WTC11 (cell line): Measurements from ENCODE around the gene PCDHGC4. TPM values are rescaled to one million over a fixed set of nuclear protein-coding genes. Genes with fewer than 3 reads are reported as not detected.

Experiments used
- ATAC-seq: fragments of 200-7000 bp; cut with Tn5 transposase; 2 replicates; pipeline ENCODE4 v1.10.0; 2021; ENCODE audit warnings: mild to moderate bottlenecking, moderate library complexity
- CTCF ChIA-PET: fragments of 300-600 bp; sonication (Branson Sonifier 250); formaldehyde crosslinking; loops from one replicate; lab custom pipeline; 2021; ENCODE audit warnings: antibody characterized with exemption; lab: Charles Lee
- POLR2A ChIA-PET: fragments of 350-600 bp; sonication (Branson Sonifier 250); formaldehyde crosslinking; loops from one replicate; lab custom pipeline; 2021; ENCODE audit warnings: antibody characterized with exemption; lab: Charles Lee
- DNase-seq: peaks from one replicate; pipeline ENCODE4 v3.0.0; 2021; ENCODE audit warnings: low spot score
- H3K27ac Mint-ChIP-seq: 2 replicates; pipeline ENCODE4 v1.8.0; 2021; ENCODE audit warnings: mixed read lengths
- H3K27me3 Mint-ChIP-seq: 2 replicates; pipeline ENCODE4 v1.8.0; 2021; ENCODE audit warnings: low read depth, mild to moderate bottlenecking, moderate library complexity, mixed read lengths
- H3K36me3 Mint-ChIP-seq: 2 replicates; pipeline ENCODE4 v1.8.0; 2021; ENCODE audit warnings: mixed read lengths
- H3K4me1 Mint-ChIP-seq: 2 replicates; pipeline ENCODE4 v1.8.0; 2022; ENCODE audit warnings: mixed read lengths
- H3K4me3 Mint-ChIP-seq: 2 replicates; pipeline ENCODE4 v1.8.0; 2021; ENCODE audit warnings: mild to moderate bottlenecking, moderate library complexity, mixed read lengths
- H3K9me3 Mint-ChIP-seq: 2 replicates; pipeline ENCODE4 v1.8.0; 2021; ENCODE audit warnings: mixed read lengths
- ATF6 ChIP-seq: sonication (generic); formaldehyde crosslinking; IDR thresholded peaks from 2 replicates; pipeline ENCODE4 v1.8.1; 2023; ENCODE audit warnings: mild to moderate bottlenecking, missing genetic modification reagents
- FOXP4 ChIP-seq: sonication (generic); formaldehyde crosslinking; IDR thresholded peaks from 2 replicates; pipeline ENCODE4 v1.8.0; 2022; ENCODE audit warnings: mild to moderate bottlenecking, missing genetic modification reagents
- GTF2I ChIP-seq: fragments of 250-450 bp; sonication (Bioruptor Pico); conservative IDR thresholded peaks from 2 replicates; pipeline ENCODE4 v1.4.0; 2021; ENCODE audit warnings: mild to moderate bottlenecking
- MYBL2 ChIP-seq: sonication (generic); formaldehyde crosslinking; IDR thresholded peaks from 2 replicates; pipeline ENCODE4 v1.8.1; 2023; ENCODE audit warnings: mild to moderate bottlenecking, moderate library complexity, missing genetic modification reagents
- ZBTB21 ChIP-seq: sonication (generic); formaldehyde crosslinking; IDR thresholded peaks from 2 replicates; pipeline ENCODE4 v1.8.1; 2023; ENCODE audit warnings: mild to moderate bottlenecking, missing genetic modification reagents, borderline replicate concordance
- ZBTB43 ChIP-seq: sonication (generic); formaldehyde crosslinking; IDR thresholded peaks from 2 replicates; pipeline ENCODE4 v1.8.1; 2023; ENCODE audit warnings: mild to moderate bottlenecking, missing genetic modification reagents
- ZNF121 ChIP-seq: sonication (generic); formaldehyde crosslinking; IDR thresholded peaks from 2 replicates; pipeline ENCODE4 v1.8.0; 2023; ENCODE audit warnings: missing genetic modification reagents
- ZNF138 ChIP-seq: sonication (generic); formaldehyde crosslinking; conservative IDR thresholded peaks from 2 replicates; pipeline ENCODE4 v1.8.1; 2022; ENCODE audit warnings: mild to moderate bottlenecking, moderate library complexity, missing genetic modification reagents
- ZNF263 ChIP-seq: sonication (generic); formaldehyde crosslinking; IDR thresholded peaks from 2 replicates; pipeline ENCODE4 v1.8.1; 2022; ENCODE audit warnings: low read depth, mild to moderate bottlenecking, moderate library complexity, missing genetic modification reagents
- total RNA-seq: library from RNA; stranded (reverse); gene quantifications from 3 replicates; pipeline ENCODE4 v1.2.3, GENCODE V29; 2021
- TF ChIP-seq, protein P1 (sequence below): sonication (generic); formaldehyde crosslinking; IDR thresholded peaks from 2 replicates; pipeline ENCODE4 v1.8.1; 2022; ENCODE audit warnings: mild to moderate bottlenecking, moderate library complexity, missing genetic modification reagents
- TF ChIP-seq, protein P2 (sequence below): sonication (generic); formaldehyde crosslinking; IDR thresholded peaks from 2 replicates; pipeline ENCODE4 v1.8.0; 2023; ENCODE audit warnings: missing genetic modification reagents, mild to moderate bottlenecking, borderline replicate concordance
- TF ChIP-seq, protein P3 (sequence below): fragments of 250-450 bp; sonication (Bioruptor Pico); IDR thresholded peaks from 2 replicates; pipeline ENCODE4 v1.9.0; 2021; ENCODE audit warnings: mild to moderate bottlenecking, borderline replicate concordance

The PCDHGC4 gene
- total RNA-seq, 1 experiment from 2014 or later = 6.1 TPM

GRCh38 chr5:141487131-141487530 lies 2.3 kb downstream of the PCDHGC4 start (continued):
- no peak for TF ChIP-seq GTF2I
- TF ChIP-seq, all 79 proteins: peak for 0

DNA sequence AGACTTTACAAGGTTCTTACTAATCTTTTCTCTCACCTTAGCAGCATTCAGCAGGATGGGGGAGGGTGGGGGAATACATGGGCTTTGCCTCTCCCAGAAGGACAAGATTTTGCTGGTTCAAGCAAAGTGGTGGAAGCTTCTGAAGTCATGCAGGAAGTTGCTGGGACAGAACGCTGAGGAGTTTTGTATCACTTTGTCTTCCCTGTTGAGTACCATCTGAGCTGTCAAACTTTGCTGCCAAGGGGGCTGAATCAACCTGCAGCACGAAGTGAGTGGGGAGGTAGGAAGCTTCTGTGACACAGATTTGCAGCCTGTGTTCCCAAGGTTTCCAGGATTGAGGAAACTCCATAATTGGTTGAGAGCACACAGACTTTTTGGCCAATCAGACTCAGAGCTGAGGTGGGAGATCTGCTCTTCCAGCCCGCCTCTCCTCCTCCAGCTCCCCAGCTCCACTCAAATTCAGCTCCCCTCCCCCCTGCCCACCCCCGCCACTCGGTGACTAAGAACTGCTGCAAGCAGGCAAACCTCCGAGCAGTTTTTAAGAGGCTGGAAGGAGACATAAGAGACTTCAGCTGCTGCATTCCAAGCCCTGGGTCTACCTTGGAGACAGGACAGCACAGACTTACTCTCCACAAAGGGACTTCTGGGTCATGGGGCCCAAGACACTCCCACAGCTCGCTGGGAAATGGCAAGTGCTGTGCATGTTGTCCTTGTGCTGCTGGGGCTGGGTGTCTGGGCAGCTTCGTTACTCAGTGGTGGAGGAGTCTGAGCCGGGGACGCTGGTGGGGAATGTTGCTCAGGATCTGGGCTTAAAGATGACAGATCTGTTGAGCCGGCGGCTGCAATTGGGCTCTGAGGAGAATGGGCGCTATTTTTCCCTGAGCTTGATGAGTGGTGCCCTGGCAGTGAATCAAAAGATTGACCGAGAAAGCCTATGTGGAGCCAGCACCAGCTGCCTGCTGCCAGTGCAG lies 4.0 kb downstream of the PCDHGC4 start, which contains the start of gene PCDHGC5:
Gene PCDHGC5, plus strand, starts transcription at position 491 of the 971 bp plus-strand sequence. Its CDS starts 160 bp downstream, at position 651.
- Mint-ChIP-seq H3K9me3 (no peaks in the 10 kb centered on the region), H3K4me3 (no peak within 1 kb of the TSS), H3K27ac (no peak within 1 kb of the TSS), H3K4me1 (peaks cover 50% of the 10 kb centered on the region), H3K36me3 (peaks cover 16% of the 10 kb centered on the region), H3K27me3 (peaks cover 73% of the 10 kb centered on the region)
- POLR2A ChIA-PET = interaction anchor here (1.7 kb wide), 1 partner anchor 11 kb away, joined by 6 read pairs; no protein-coding TSS in a partner anchor
- peak; percentile 38; the same call in 1 of the 2 replicates for TF ChIP-seq ZNF121 (CRISPR knock-in tag)
- TF ChIP-seq, protein P1, sequence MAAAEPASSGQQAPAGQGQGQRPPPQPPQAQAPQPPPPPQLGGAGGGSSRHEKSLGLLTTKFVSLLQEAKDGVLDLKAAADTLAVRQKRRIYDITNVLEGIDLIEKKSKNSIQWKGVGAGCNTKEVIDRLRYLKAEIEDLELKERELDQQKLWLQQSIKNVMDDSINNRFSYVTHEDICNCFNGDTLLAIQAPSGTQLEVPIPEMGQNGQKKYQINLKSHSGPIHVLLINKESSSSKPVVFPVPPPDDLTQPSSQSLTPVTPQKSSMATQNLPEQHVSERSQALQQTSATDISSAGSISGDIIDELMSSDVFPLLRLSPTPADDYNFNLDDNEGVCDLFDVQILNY = no peak
- ATAC-seq (no peak), DNase-seq (no peak)
- CTCF ChIA-PET = interaction anchor here (0.9 to 4.1 kb wide), 10 partner anchors 10 to 266 kb away, joined by 3 to 36 read pairs (median 6); partner anchors contain the start of genes PCDHB14, PCDHGA10, PCDHGA11 and PCDHGA12

GRCh38 chr5:141489841-141490240 lies 5.0 kb downstream of the PCDHGC4 start:
- POLR2A ChIA-PET = no interaction called here
- Mint-ChIP-seq H3K9me3 (no peaks in the 10 kb centered on the region), H3K4me3 (no peak overlapping the region), H3K27ac (no peak overlapping the region), H3K27me3 (peaks cover 77% of the 10 kb centered on the region), H3K4me1 (peaks cover 54% of the 10 kb centered on the region), H3K36me3 (peaks cover 16% of the 10 kb centered on the region)
- CTCF ChIA-PET = interaction anchor here (1.2 to 4.1 kb wide), 4 partner anchors 11 to 77 kb away, joined by 4 to 36 read pairs (median 10); partner anchors contain the start of genes PCDHGA10, PCDHGA11 and PCDHGC3
- no peak for DNase-seq
- no peak for ATAC-seq
- TF ChIP-seq ZNF138 (CRISPR knock-in tag) = no peak
- TF ChIP-seq ZBTB21 = no peak
- TF ChIP-seq, protein P2, sequence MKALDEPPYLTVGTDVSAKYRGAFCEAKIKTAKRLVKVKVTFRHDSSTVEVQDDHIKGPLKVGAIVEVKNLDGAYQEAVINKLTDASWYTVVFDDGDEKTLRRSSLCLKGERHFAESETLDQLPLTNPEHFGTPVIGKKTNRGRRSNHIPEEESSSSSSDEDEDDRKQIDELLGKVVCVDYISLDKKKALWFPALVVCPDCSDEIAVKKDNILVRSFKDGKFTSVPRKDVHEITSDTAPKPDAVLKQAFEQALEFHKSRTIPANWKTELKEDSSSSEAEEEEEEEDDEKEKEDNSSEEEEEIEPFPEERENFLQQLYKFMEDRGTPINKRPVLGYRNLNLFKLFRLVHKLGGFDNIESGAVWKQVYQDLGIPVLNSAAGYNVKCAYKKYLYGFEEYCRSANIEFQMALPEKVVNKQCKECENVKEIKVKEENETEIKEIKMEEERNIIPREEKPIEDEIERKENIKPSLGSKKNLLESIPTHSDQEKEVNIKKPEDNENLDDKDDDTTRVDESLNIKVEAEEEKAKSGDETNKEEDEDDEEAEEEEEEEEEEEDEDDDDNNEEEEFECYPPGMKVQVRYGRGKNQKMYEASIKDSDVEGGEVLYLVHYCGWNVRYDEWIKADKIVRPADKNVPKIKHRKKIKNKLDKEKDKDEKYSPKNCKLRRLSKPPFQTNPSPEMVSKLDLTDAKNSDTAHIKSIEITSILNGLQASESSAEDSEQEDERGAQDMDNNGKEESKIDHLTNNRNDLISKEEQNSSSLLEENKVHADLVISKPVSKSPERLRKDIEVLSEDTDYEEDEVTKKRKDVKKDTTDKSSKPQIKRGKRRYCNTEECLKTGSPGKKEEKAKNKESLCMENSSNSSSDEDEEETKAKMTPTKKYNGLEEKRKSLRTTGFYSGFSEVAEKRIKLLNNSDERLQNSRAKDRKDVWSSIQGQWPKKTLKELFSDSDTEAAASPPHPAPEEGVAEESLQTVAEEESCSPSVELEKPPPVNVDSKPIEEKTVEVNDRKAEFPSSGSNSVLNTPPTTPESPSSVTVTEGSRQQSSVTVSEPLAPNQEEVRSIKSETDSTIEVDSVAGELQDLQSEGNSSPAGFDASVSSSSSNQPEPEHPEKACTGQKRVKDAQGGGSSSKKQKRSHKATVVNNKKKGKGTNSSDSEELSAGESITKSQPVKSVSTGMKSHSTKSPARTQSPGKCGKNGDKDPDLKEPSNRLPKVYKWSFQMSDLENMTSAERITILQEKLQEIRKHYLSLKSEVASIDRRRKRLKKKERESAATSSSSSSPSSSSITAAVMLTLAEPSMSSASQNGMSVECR = no peak
- no peak for TF ChIP-seq ATF6 (CRISPR knock-in tag)
- no peak for TF ChIP-seq FOXP4 (CRISPR knock-in tag)
- no peak for TF ChIP-seq ZBTB43
- TF ChIP-seq, protein P3, sequence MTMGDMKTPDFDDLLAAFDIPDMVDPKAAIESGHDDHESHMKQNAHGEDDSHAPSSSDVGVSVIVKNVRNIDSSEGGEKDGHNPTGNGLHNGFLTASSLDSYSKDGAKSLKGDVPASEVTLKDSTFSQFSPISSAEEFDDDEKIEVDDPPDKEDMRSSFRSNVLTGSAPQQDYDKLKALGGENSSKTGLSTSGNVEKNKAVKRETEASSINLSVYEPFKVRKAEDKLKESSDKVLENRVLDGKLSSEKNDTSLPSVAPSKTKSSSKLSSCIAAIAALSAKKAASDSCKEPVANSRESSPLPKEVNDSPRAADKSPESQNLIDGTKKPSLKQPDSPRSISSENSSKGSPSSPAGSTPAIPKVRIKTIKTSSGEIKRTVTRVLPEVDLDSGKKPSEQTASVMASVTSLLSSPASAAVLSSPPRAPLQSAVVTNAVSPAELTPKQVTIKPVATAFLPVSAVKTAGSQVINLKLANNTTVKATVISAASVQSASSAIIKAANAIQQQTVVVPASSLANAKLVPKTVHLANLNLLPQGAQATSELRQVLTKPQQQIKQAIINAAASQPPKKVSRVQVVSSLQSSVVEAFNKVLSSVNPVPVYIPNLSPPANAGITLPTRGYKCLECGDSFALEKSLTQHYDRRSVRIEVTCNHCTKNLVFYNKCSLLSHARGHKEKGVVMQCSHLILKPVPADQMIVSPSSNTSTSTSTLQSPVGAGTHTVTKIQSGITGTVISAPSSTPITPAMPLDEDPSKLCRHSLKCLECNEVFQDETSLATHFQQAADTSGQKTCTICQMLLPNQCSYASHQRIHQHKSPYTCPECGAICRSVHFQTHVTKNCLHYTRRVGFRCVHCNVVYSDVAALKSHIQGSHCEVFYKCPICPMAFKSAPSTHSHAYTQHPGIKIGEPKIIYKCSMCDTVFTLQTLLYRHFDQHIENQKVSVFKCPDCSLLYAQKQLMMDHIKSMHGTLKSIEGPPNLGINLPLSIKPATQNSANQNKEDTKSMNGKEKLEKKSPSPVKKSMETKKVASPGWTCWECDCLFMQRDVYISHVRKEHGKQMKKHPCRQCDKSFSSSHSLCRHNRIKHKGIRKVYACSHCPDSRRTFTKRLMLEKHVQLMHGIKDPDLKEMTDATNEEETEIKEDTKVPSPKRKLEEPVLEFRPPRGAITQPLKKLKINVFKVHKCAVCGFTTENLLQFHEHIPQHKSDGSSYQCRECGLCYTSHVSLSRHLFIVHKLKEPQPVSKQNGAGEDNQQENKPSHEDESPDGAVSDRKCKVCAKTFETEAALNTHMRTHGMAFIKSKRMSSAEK = no peak
- no peak for TF ChIP-seq MYBL2 (CRISPR knock-in tag)
- TF ChIP-seq ZNF263 (CRISPR knock-in tag) = no peak
- no peak for TF ChIP-seq ZNF121 (CRISPR knock-in tag)
